Measurements from ENCODE around the gene MMP23B. TPM values are rescaled to one million over a fixed set of nuclear protein-coding genes. Genes with fewer than 3 reads are reported as not detected.

The MMP23B gene
- total RNA-seq, 2 donors from 2014 or later, result 36.1 to 78.5 TPM

GRCh38 chr1:1678581-1679380, 46.8 kb downstream of the MMP23B start:
- peak; percentile 73 for DNase-seq (ENCODE audit: low spot score)

GRCh38 chr1:1680031-1680911, 48.3 kb downstream of the MMP23B start:
- peak; percentile 34 for DNase-seq (ENCODE audit: low spot score)
- intact Hi-C loops (cut with DNase I), result no loop called here

More at GRCh38 chr1:1678581-1679380, 46.8 kb downstream of the MMP23B start:
- intact Hi-C loops (cut with DNase I), result no loop called here

GRCh38 chr1:1680912-1681273, 48.9 kb downstream of the MMP23B start:
- DNase-seq (ENCODE audit: low spot score), result peak; percentile 49
- intact Hi-C loops (cut with DNase I), result no loop called here

- intact Hi-C loops (cut with DNase I), result no loop called here
- DNase-seq (ENCODE audit: low spot score), result peak; percentile 37
These were observed 51.3 kb downstream of the MMP23B start for GRCh38 chr1:1683104-1683905.

Other genes starting within 250 kb of the MMP23B start
- gene CCNL2, start 232.8 kb upstream of the MMP23B start, total RNA-seq, result 100 to 1,000 TPM; 102 to 109 TPM
- 10 to 100 TPM; 69.7 to 75.0 TPM for gene MRPL20, start 224.9 kb upstream of the MMP23B start, total RNA-seq
- 1 to 10 TPM; 2.4 to 7.4 TPM for gene ANKRD65, start 210.9 kb upstream of the MMP23B start, total RNA-seq
- 10 to 100 TPM; 59.8 to 67.7 TPM for gene VWA1, start 196.5 kb upstream of the MMP23B start, total RNA-seq
- under 1 TPM; 0.14 to 0.83 TPM for gene ATAD3C, start 182.5 kb upstream of the MMP23B start, total RNA-seq
- 10 to 100 TPM in 1 of 2 donors, 1 to 10 TPM in 1; 8.5 to 13.1 TPM for gene ATAD3B, start 160.4 kb upstream of the MMP23B start, total RNA-seq
- 10 to 100 TPM; 12.2 to 14.2 TPM for gene ATAD3A, start 120.0 kb upstream of the MMP23B start, total RNA-seq
- 1 to 10 TPM; 3.9 to 7.8 TPM for gene TMEM240, start 91.5 kb upstream of the MMP23B start, total RNA-seq
- 10 to 100 TPM; 60.7 to 66.0 TPM for gene SSU72, start 57.3 kb upstream of the MMP23B start, total RNA-seq
- gene FNDC10, start 32.0 kb upstream of the MMP23B start, total RNA-seq, result 1 to 10 TPM; 1.2 to 3.6 TPM
- gene MIB2, start 16.7 kb upstream of the MMP23B start, total RNA-seq, result 10 to 100 TPM; 29.4 to 35.9 TPM
- 10 to 100 TPM; 19.4 to 24.3 TPM for gene CDK11B, start 26.8 kb downstream of the MMP23B start, total RNA-seq
- 10 to 100 TPM; 20.7 to 27.7 TPM for gene SLC35E2B, start 60.6 kb downstream of the MMP23B start, total RNA-seq
- gene CDK11A, start 92.2 kb downstream of the MMP23B start, total RNA-seq, result 10 to 100 TPM; 29.2 to 37.7 TPM
- 10 to 100 TPM; 60.0 to 63.5 TPM for gene NADK, start 146.3 kb downstream of the MMP23B start, total RNA-seq